GM18526 (cell line): ENCODE measurements around the gene CCN5.

Experiments used
- POLR2A ChIP-seq: IDR thresholded peaks from 3 replicates; pipeline ENCODE4 v1.6.1; 2011; ENCODE audit not compliant: insufficient read length; ENCODE audit errors: extremely low read depth

Gene CCN5

DNA sequence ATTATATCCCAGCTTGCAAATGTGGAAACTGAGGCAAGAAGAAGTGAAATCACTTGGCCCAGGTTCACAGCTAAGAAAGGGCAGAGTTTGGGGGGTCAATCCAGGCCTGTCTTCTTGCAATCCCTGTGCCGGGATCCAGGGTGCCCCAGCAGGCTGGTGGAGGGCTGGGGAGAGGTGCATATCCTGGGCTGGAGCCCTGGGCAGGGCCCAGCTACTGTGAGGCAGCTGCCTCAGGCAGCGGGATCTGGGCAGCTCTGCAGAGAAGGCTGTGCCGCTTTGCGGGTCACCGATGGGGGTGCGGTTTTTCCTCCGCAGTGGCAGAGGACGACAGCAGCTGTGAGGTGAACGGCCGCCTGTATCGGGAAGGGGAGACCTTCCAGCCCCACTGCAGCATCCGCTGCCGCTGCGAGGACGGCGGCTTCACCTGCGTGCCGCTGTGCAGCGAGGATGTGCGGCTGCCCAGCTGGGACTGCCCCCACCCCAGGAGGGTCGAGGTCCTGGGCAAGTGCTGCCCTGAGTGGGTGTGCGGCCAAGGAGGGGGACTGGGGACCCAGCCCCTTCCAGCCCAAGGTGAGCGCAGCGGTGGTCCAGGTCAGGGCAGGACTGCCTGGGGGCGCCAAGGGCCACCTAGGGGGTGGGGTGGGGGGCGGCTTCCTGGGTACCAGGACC is 9.4 kb downstream of the CCN5 start:
- TF ChIP-seq POLR2A: no peak

DNA sequence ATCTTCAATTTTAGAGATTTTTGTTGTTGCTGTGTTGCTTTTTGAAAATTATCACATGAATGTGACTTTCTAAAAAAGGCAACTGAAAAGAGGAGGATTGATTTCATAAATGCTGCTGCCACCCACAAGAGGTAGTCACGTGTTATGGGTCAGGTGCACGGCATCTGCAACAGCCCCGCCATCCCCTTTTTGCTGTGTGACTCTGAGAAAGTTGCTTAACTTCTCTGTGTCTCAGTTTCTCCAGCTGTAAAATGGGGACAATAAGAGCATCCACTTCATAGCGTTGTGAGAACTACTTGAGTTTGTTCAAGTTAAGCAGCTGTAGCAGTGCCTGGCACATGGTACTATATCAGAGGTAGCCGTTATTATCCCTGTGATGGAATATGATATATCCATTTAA is 10.7 kb downstream of the CCN5 start:
- TF ChIP-seq POLR2A: no peak

DNA sequence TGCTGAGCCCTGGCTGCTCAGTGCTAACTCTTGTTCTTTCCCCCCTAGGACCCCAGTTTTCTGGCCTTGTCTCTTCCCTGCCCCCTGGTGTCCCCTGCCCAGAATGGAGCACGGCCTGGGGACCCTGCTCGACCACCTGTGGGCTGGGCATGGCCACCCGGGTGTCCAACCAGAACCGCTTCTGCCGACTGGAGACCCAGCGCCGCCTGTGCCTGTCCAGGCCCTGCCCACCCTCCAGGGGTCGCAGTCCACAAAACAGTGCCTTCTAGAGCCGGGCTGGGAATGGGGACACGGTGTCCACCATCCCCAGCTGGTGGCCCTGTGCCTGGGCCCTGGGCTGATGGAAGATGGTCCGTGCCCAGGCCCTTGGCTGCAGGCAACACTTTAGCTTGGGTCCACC is 11.9 kb downstream of the CCN5 start:
- no peak for TF ChIP-seq POLR2A

DNA sequence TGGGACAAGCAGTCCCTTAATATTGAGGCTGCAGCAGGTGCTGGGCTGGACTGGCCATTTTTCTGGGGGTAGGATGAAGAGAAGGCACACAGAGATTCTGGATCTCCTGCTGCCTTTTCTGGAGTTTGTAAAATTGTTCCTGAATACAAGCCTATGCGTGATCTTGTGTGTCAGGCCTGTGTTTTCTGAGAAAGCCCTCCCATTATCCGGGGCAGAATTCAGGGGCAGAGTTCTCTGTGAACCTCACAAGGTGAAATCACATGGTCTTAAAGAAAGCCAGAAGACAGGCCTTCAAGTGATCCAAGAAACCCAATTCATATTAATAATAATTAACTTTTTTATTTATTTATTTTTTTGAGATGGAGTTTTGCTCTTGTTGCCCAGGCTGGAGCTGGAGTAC is 12.5 kb downstream of the CCN5 start:
- no peak for TF ChIP-seq POLR2A

DNA sequence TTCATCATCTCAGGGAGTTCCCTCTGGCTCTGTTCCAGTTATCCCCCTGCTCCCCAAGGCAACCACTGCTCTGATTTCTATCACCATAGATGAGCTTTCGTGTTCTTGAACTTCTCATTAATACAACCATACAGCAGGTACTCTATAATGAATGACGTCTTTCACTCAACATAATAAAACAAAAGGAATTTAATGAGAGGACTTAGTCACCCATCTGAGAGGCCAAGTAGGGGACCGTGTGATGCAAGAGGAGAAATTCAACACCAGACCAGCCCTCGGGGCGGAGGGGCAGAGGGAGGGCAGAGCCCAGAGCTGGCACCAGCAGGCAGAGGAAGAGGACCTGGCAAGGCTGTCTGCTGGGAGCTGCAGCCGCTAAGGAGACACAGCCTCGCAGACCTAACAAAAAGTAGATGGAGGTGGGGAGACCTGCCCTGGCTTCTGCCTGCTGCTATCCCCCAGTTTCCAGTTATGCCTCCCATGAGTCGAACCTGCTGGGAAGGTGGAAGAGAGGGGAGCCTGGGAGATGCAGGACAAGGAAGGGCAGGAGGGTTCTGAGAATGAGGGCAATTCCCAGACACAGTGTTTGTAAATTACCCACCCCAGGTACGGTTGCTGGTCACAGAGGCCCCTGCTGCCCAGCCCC is 13.8 kb downstream of the CCN5 start:
- no peak for TF ChIP-seq POLR2A

DNA sequence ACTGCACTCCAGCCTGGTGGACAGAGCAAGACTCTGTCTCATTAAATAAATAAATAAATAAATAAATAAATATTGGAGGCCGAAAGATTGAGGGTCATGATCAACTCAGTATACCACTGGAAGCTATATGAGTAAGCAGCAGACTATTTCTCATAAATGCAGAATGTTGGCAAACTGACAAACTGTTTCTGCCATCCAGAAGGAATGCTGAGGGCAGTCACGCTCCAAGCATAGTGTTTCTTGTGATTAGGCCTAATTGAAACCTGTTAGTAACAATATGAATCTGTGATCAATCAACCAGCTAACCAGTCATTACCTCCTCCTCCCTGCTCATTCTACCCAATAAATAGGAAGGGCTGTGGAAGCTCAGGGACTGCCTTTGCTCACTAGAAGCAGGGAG is 15.3 kb downstream of the CCN5 start:
- TF ChIP-seq POLR2A: no peak

DNA sequence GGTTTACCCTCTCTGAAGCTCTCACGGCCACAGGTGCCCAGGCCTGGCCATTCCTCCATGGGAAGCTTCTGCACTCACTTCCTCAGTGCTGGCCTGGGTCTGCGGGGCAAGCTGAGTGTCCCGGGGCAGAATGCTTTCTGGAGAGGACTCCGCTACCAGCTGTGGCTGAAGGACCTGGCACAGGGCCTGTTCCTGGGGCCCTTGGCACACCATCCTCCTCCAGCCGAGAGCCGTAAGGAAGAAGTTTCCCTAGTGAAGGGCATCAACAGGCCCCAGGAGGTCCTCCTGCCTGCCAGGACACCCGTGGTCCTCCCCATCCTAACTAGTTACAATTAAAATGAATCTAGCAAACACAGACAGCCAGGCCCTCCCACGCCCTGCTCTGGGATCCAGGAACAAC is 16.5 kb downstream of the CCN5 start:
- no peak for TF ChIP-seq POLR2A

DNA sequence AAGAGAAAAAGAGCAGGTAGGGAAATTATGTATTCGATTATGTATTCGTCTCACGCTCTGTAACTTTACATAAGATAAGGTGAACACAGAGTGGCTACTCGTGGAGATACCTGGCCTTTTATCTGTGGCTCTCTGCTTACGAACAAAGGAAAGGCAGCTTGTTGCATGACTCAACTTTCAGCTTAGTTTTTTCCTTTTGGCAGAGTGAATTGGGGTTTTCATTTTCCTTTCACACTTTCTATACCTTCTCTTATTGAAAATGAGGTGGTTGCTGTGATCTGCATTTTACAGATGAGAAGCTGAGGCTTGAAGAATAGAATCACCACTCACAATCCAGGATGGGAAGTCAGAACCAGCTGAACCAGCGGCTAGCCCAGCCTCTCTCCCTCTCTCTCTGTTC is 17.2 kb downstream of the CCN5 start:
- no peak for TF ChIP-seq POLR2A

DNA sequence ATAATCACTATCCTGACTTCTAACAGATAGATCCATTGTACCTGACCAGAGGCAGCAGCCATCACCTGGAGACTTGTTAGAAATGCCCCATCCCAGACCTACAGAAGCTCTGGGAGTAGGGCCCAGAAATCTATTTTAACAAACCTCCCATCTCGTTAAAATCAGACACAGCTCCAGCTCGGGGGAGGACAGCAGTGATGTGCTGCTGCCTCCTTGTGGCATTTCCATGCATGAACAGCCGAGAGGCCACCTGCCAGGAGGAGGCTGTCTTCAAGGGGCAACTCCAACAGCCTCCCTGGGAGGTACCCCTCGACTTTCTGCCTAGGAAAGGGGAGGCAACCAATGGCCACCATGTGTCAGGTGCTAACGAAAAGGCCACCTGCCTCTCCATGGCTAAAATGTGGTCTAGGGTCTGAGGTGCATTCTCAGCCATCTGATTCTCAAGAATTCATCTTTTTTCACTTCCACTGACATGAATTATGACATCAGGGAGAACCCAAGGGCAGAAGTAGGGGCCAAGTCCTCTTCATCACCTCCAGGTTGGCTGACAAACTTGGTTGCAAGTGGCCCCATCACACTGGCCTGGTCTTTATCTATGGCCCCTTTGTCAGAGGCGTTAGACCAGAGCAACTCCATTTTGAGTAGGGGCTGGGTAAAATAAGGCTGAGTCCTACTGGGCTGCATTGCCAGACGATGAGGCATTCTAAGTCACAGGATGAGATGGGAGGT is 18.3 kb downstream of the CCN5 start:
- no peak for TF ChIP-seq POLR2A

DNA sequence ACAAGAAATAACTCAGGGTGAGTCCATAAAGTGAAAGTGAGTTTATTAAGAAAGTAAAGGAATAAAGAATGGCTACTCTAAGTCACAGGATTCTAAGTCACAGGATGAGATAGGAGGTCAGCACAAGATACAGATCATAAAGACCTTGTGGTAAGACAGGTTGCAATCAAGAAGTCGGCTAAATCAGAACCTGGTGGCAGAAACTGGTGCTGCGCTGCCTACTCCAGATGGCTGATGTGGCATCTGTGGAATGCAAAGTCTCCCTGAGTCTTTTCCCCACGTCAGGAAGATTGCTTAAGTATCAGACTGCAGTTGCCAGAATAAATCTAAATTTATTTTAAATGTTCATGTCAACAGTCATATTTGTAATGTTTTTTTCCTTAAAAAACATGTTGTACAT is 19.8 kb downstream of the CCN5 start:
- no peak for TF ChIP-seq POLR2A

DNA sequence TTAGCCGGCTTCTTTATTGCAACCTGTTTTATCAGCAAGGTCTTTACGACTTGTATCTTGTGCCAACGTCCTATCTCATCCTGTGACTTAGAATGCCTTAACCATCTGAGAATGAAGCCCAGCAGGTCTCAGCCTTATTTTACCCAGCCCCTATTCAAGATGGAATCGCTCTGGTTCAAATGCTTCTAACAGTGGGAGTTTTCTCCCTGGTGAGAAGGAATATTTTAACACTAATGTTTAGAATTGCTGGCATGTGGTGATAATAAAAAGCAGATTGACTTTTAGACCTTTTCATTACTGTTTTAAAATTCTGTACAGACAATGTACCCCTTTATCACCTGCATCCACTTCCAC is 20.6 kb downstream of the CCN5 start:
- TF ChIP-seq POLR2A: no peak

DNA sequence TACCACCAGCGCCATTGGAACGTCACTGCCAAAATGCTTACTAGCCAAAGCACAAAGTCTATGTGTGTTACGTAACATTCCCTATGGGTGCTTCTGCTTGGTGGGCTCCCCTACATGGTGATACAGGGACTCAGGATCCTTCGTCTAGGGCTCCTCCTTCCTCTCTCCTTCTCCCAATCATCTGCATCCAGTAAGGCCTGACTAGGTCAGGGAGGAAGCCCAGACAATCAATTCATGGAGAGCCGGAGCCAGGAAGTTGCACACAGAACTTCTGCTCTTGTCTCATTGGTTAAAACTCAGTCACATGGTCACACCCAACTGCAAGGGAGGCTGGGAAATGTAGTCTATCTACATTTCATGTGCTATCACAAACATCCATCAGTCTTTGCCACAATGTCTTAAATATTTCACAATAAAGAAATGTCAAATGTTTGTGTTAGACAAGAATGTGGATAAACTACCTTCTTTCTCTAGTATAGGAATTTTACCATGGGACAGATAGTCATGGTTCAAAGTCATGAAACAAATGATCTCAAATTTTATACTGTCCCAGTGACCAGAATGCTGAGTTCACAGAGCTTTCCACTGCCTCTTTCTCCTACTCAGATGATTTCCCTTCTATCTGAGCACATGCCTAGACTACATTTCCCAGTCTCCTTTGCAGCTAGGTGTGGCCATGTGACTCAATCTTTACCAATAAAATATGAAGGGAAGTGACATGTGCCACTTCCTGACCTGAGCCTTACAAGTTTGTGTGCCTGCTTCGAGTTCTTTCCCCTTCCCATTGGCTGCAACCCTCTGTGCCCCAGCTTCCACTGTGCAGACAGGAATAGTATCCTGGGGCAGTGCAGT is 21.2 kb downstream of the CCN5 start:
- no peak for TF ChIP-seq POLR2A

DNA sequence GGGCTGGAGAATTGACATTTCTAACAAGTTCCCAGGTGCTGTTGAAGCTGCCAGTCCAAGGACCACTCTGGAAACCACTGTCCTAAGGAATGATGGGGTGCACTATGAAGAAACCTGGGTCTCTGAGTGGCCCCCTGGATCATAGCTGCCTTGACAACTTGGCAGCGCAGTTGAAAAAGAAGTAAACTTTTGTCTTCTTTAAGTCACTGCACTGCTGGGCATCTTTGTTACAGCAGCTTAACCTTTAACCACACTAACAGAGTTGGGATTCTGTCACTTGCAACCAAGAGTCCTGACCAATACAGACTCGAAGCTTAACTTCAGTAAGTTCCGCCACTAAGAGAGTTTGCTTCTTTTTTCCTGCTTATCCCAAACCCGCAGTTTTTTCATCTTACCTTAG is 21.9 kb downstream of the CCN5 start:
- TF ChIP-seq POLR2A: no peak

DNA sequence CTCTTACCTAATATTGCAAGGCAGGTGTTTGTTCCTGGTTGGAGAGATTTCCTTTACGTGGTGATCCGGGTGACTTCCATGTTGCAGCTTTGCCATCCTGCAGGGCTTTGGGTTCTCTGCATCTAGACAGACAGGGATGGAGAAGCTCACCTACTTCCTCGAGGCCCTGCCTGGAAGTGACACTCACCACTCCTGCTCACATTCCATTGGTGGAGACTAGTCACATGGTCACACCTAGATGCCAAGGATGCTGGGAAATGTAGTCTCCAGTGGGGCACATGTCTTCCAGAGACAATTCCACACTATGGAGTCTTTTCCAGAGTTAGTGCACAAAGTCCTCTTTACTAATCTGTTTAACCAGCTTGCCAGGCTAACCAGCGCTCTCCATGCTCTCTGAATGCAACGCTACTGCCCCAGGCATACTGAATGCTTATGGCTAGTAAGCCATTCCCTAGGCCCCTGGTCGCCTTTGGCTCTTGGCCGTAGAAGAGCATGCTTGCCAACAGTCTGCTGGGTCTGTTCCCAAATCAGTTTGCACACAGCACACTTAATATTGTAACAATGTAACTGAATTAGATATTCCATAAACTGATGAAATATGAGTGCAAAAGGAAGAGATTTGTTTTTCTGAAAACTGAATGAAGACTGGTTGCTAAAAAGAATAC is 23.8 kb downstream of the CCN5 start:
- TF ChIP-seq POLR2A: no peak

DNA sequence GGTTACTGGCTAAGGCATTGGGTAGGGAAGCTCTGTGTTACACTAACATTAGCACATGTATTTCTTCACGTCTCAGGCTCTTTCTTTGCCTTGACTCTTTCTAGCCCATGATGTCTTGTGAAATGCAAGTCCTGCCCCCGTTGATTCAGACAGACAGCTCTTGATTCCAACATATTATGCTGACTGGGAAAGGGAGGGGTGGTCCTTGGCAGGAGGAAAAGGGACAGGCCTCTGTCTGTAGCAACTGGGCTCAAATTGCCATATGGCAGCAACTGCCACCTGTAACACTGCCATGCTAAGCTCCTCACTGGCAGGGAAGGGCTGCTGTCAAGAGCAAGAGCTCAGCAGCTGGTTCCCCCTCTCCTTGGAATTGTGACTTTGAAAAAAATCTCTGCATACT is 24.8 kb downstream of the CCN5 start:
- TF ChIP-seq POLR2A: no peak
